Stomach (tissue), 4 donors: ENCODE measurements around the gene UGT1A8.

Source experiments
- CTCF ChIP-seq, 7 experiments: fragments of 450-650 bp in 4 of 7; fragments of 200-600 bp in 3 of 7; sonication (generic) in 3 of 7; IDR thresholded peaks; one replicate each; pipeline ENCODE4 v1.5.1; 2016 to 2019; ENCODE audit warnings: antibody characterized with exemption in 7 of 7, control low read depth in 2 of 7, mild to moderate bottlenecking in 1 of 7
- POLR2A ChIP-seq, 4 donors: fragments of 450-650 bp; IDR thresholded peaks; one replicate each; pipeline ENCODE4 v1.6.1; 2016; ENCODE audit warnings: antibody characterized with exemption in 4 of 4, control low read depth in 2 of 4, mild to moderate bottlenecking in 1 of 4, moderate library complexity in 1 of 4

DNA sequence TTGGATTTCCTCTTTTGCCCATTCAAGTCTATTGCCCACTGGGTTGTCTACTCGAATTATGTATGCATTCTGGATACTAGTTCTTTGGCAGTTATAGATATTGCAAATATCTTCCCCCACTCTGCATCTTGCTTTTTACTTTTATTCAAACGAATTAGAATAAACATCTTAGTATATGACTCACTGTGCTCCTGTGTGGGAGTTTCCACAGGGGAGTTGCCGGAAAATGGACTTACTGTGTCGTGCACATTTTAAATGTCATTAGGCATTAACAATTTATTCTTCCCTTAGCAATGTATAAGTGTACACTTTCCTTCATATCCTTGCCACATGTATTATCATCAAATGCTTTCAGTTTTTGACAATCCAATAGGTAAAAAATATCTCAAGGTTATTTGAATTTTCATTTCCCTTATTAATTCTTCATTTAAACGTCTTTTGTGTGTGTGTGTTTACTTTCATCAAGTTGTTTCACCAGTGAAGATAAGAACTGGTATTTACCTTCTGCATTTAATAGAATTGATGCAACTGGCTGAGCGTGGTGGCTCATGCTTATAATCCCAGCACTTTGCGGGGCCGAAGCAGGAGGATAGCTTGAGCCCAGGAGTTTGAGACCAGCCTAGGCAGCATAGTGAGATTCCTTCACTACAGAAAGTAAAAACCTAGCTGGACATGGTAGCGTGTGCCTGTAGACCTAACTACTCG lies 90.7 kb downstream of the UGT1A8 start:
- TF ChIP-seq CTCF (IDR thresholded peaks at IDR 0.05), result no peak
- no peak for TF ChIP-seq POLR2A (IDR thresholded peaks at IDR 0.05)
